Measurements from ENCODE around the gene KRTAP19-2. TPM values are rescaled to one million over a fixed set of nuclear protein-coding genes. Genes with fewer than 3 reads are reported as not detected.
"Not testable (repeated sequence)": the region's sequence is repeated elsewhere in the genome, so short reads cannot be mapped to it uniquely, and the experiment has no call there.

KRTAP19-2 gene
- not detected for polyA plus RNA-seq (ENCODE audit: insufficient read length in 12 of 12)
- long read RNA-seq, donor 1, result 0 reads
- long read RNA-seq, donor 2, result 0 reads
- long read RNA-seq, donor 3, result 0 reads
- long read RNA-seq, donor 4, result 0 reads
- long read RNA-seq, donor 5, result 0 reads
- long read RNA-seq, donor 6, result 0 reads
- long read RNA-seq, donor 7, result 0 reads
- long read RNA-seq, donor 8, result 0 reads
- long read RNA-seq, donor 9, result 0 reads
- long read RNA-seq, donor 10, result 0 reads
- long read RNA-seq, donor 11, result 0 reads

GRCh38 chr21:30487336-30487735 lies at the start of gene KRTAP19-2:
Gene KRTAP19-2, minus strand, starts transcription at chr21:30487436. Its CDS starts 88 bp downstream, at chr21:30487348.
- DNase-seq, result no peak

GRCh38 chr21:30518876-30519275 lies 31.6 kb upstream of the KRTAP19-2 start:
- DNase-seq, result no peak

- no peak for DNase-seq
Observed at GRCh38 chr21:30515681-30516080, 28.4 kb upstream of the KRTAP19-2 start.

- not testable (repeated sequence) for DNase-seq
Observed at GRCh38 chr21:30505621-30506205, 18.5 kb upstream of the KRTAP19-2 start.

- DNase-seq, result no peak
Observed at GRCh38 chr21:30502041-30502440, 14.8 kb upstream of the KRTAP19-2 start, which contains the start of gene KRTAP19-5. Gene KRTAP19-5, minus strand, starts transcription at chr21:30502141. Its CDS starts 51 bp downstream, at chr21:30502090.

GRCh38 chr21:30497065-30497464 lies 9.8 kb upstream of the KRTAP19-2 start, which contains the start of gene KRTAP19-4:
Gene KRTAP19-4, minus strand, starts transcription at chr21:30497165. Its CDS starts 55 bp downstream, at chr21:30497110.
- no peak for DNase-seq

- no peak for DNase-seq
Observed at GRCh38 chr21:30491963-30492428, 4.8 kb upstream of the KRTAP19-2 start, which contains the start of gene KRTAP19-3. Gene KRTAP19-3, minus strand, starts transcription at chr21:30492013. Its CDS starts 56 bp downstream, at chr21:30491957.

- no peak for DNase-seq
Observed at GRCh38 chr21:30486180-30486579, 1.1 kb downstream of the KRTAP19-2 start.

- no peak for DNase-seq
Observed at GRCh38 chr21:30482130-30482529, 5.1 kb downstream of the KRTAP19-2 start.

GRCh38 chr21:30480145-30480544 lies 7.1 kb downstream of the KRTAP19-2 start, which contains the start of gene KRTAP19-1:
Gene KRTAP19-1, minus strand, starts transcription at chr21:30480367. Its CDS starts 50 bp downstream, at chr21:30480317.
- DNase-seq, result no peak

- DNase-seq, result no peak
Observed at GRCh38 chr21:30479259-30479658, 8.0 kb downstream of the KRTAP19-2 start.

- no peak for DNase-seq
Observed at GRCh38 chr21:30478004-30478403, 9.2 kb downstream of the KRTAP19-2 start.

- DNase-seq, result no peak
Observed at GRCh38 chr21:30468900-30469714, 18.1 kb downstream of the KRTAP19-2 start.

GRCh38 chr21:30463713-30464112 lies 23.5 kb downstream of the KRTAP19-2 start:
- DNase-seq, result no peak

GRCh38 chr21:30448514-30448913 lies 38.7 kb downstream of the KRTAP19-2 start:
- no peak for DNase-seq

- DNase-seq, result no peak
Observed at GRCh38 chr21:30447056-30447455, 40.2 kb downstream of the KRTAP19-2 start.

- no peak for DNase-seq
Observed at GRCh38 chr21:30444204-30444603, 43.0 kb downstream of the KRTAP19-2 start.

GRCh38 chr21:30443226-30443625 lies 44.0 kb downstream of the KRTAP19-2 start:
- no peak for DNase-seq

- DNase-seq, result no peak
Observed at GRCh38 chr21:30439975-30440374, 47.3 kb downstream of the KRTAP19-2 start, which contains the start of gene KRTAP15-1. Gene KRTAP15-1, plus strand, starts transcription at chr21:30440275. Its CDS starts 53 bp downstream, at chr21:30440328.
